ENCODE data around the gene CBLB. TPM values are rescaled to one million over a fixed set of nuclear protein-coding genes. Genes with fewer than 3 reads are reported as not detected.

The CBLB gene
- total and polyA plus RNA-seq, 2 of the 4 experiments (the other 2 are of a cell fraction) = 10.1 to 20.1 TPM

DNA sequence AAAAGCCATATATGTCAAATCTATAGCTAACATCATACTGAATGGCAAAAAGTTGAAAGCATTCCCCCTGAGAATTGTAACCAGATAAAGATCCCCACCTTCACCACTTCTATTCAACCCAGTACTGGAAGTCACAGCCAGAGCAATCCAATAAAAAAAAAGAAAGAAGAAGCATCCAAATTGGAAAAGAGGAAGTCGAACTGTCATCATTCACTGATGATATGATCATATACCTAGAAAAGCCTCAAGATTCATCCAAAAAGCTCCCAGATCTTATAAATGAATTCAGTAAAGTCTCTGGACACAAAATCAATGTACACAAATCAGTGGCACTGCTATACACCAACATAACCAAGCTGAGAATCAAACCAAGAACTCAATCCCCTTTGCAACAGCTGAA is 97.4 kb downstream of the CBLB start:
- Histone ChIP-seq H3K56ac (ENCODE audit: extremely low read depth, insufficient read depth, low read length) (no peak overlapping the region), H2AFZ (replicated peaks; ENCODE audit: low read length, poor library complexity) (no peak overlapping the region), H2BK5ac (ENCODE audit: low read depth, low read length, poor library complexity, severe bottlenecking) (no peak overlapping the region), H3K4ac (ENCODE audit: low read depth, low read length) (no peak overlapping the region), H2AK5ac (ENCODE audit: low read depth, low read length) (no peak overlapping the region), H2BK120ac (ENCODE audit: low read depth, low read length) (no peak overlapping the region), H3K79me1 (ENCODE audit: low read depth in 1 of 2, low read length in 2 of 2) (peaks cover 0 to 6% of the 10 kb centered on the region in 2 experiments; a peak in 2 of 4 replicates), H3K4me1 (ENCODE audit: control insufficient read depth, insufficient read depth, low read length) (no peaks in the 10 kb centered on the region), H3K4me2 (ENCODE audit: low read depth, low read length) (no peak overlapping the region), H3K27me3 (ENCODE audit: control insufficient read depth, insufficient read depth, low read length) (no peaks in the 10 kb centered on the region), H3K14ac (replicated peaks; ENCODE audit: low read depth, low read length) (no peak overlapping the region), H3K9me3 (ENCODE audit: control insufficient read depth, insufficient read depth, low read length) (no peaks in the 10 kb centered on the region), H3K9me1 (ENCODE audit: insufficient read depth, low read length) (no peaks in the 10 kb centered on the region), H3K9ac (ENCODE audit: low read depth, low read length) (no peak overlapping the region), H3K4me3 (ENCODE audit: insufficient read depth, low read depth, low read length) (no peak overlapping the region), H3K27ac (ENCODE audit: insufficient read depth, low read length) (no peak overlapping the region), H4K8ac (ENCODE audit: low read depth in 2 of 2, low read length in 2 of 2) (no peak overlapping the region), H3K36me3 (ENCODE audit: control insufficient read depth, insufficient read depth, low read length) (no peaks in the 10 kb centered on the region; the same call in 1 of the 2 replicates), H3K18ac (ENCODE audit: low read depth, low read length) (no peak overlapping the region), H2BK15ac (ENCODE audit: low read depth, low read length) (no peak overlapping the region), H2AK9ac (replicated peaks; ENCODE audit: low read depth, low read length, poor library complexity) (no peak overlapping the region), H4K20me1 (ENCODE audit: insufficient read depth, low read length) (no peaks in the 10 kb centered on the region), H4K5ac (ENCODE audit: low read depth, low read length) (no peak overlapping the region), H4K91ac (ENCODE audit: insufficient read depth, low read depth, low read length) (no peak overlapping the region), H2BK20ac (ENCODE audit: low read depth, low read length) (no peak overlapping the region), H3K23ac (ENCODE audit: low read depth, low read length) (no peak overlapping the region)
- in situ Hi-C loops (cut with MboI; ENCODE audit: low sequenced_read_pairs) (no loop called here), intact Hi-C loops (cut with micrococcal nuclease) (no loop called here), dilution Hi-C loops (cut with HindIII; ENCODE audit: low sequenced_read_pairs, unreplicated experiment) (no loop called here)
- CTCF ChIA-PET = no interaction called here
- BruUV-seq (replicated peaks) = no TSS peak
- DNase-seq = no peak
- WGBS, 2 experiments (ENCODE audit: extremely low coverage in 2 of 2, insufficient read length in 1 of 2) = no CpG with 5 or more reads among the region's 1 CpG
- no peak for TF ChIP-seq NFE2L2 (IDR thresholded peaks at IDR 0.05; ENCODE audit: low read depth, low read length)
- TF ChIP-seq, protein P1, sequence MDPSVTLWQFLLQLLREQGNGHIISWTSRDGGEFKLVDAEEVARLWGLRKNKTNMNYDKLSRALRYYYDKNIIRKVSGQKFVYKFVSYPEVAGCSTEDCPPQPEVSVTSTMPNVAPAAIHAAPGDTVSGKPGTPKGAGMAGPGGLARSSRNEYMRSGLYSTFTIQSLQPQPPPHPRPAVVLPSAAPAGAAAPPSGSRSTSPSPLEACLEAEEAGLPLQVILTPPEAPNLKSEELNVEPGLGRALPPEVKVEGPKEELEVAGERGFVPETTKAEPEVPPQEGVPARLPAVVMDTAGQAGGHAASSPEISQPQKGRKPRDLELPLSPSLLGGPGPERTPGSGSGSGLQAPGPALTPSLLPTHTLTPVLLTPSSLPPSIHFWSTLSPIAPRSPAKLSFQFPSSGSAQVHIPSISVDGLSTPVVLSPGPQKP (IDR thresholded peaks at IDR 0.05; ENCODE audit: borderline replicate concordance, low read depth, low read length) = no peak
- no peak for TF ChIP-seq MXI1 (IDR thresholded peaks at IDR 0.05; ENCODE audit: borderline replicate concordance, low read depth, low read length)
- TF ChIP-seq FOS (IDR thresholded peaks at IDR 0.05; ENCODE audit: low read depth, low read length) = no peak
- no peak for TF ChIP-seq RCOR1 (IDR thresholded peaks at IDR 0.05; ENCODE audit: insufficient replicate concordance, low read length)
- no peak for TF ChIP-seq RAD21 (IDR thresholded peaks at IDR 0.05; ENCODE audit: low read length)
- no peak for TF ChIP-seq MAFK (IDR thresholded peaks at IDR 0.05; ENCODE audit: low read depth, low read length)
- TF ChIP-seq CEBPB (IDR thresholded peaks at IDR 0.05; ENCODE audit: low read depth, low read length) = no peak
- TF ChIP-seq, protein P2, sequence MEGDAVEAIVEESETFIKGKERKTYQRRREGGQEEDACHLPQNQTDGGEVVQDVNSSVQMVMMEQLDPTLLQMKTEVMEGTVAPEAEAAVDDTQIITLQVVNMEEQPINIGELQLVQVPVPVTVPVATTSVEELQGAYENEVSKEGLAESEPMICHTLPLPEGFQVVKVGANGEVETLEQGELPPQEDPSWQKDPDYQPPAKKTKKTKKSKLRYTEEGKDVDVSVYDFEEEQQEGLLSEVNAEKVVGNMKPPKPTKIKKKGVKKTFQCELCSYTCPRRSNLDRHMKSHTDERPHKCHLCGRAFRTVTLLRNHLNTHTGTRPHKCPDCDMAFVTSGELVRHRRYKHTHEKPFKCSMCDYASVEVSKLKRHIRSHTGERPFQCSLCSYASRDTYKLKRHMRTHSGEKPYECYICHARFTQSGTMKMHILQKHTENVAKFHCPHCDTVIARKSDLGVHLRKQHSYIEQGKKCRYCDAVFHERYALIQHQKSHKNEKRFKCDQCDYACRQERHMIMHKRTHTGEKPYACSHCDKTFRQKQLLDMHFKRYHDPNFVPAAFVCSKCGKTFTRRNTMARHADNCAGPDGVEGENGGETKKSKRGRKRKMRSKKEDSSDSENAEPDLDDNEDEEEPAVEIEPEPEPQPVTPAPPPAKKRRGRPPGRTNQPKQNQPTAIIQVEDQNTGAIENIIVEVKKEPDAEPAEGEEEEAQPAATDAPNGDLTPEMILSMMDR (conservative IDR thresholded peaks at IDR 0.05; ENCODE audit: low read depth, low read length) = no peak
- TF ChIP-seq, protein P3, sequence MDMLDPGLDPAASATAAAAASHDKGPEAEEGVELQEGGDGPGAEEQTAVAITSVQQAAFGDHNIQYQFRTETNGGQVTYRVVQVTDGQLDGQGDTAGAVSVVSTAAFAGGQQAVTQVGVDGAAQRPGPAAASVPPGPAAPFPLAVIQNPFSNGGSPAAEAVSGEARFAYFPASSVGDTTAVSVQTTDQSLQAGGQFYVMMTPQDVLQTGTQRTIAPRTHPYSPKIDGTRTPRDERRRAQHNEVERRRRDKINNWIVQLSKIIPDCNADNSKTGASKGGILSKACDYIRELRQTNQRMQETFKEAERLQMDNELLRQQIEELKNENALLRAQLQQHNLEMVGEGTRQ (IDR thresholded peaks at IDR 0.05; ENCODE audit: low read depth, low read length) = no peak
- TF ChIP-seq SMC3 (IDR thresholded peaks at IDR 0.05; ENCODE audit: low read depth, low read length) = no peak
- no peak for TF ChIP-seq CHD1 (IDR thresholded peaks at IDR 0.05; ENCODE audit: low read depth, low read length)
- TF ChIP-seq POLR2A (IDR thresholded peaks at IDR 0.05; ENCODE audit: low read depth, low read length) = no peak
- TF ChIP-seq BHLHE40 (IDR thresholded peaks at IDR 0.05; ENCODE audit: low read depth, low read length) = no peak
- no peak for TF ChIP-seq RFX5 (IDR thresholded peaks at IDR 0.05; ENCODE audit: low read depth, low read length)
- no peak for ATAC-seq (ENCODE audit: low read depth)
- POLR2A ChIA-PET (ENCODE audit: unreplicated experiment) = no interaction called here
